ENCODE results near the gene WNK2.

The WNK2 gene

GRCh38 chr9:93161786-93162562 is 22.0 kb upstream of the WNK2 start:
- DNase-seq (ENCODE audit: low spot score), result no peak

- DNase-seq (ENCODE audit: low spot score), result no peak
Measured at GRCh38 chr9:93164085-93164484, 19.9 kb upstream of the WNK2 start.

DNA sequence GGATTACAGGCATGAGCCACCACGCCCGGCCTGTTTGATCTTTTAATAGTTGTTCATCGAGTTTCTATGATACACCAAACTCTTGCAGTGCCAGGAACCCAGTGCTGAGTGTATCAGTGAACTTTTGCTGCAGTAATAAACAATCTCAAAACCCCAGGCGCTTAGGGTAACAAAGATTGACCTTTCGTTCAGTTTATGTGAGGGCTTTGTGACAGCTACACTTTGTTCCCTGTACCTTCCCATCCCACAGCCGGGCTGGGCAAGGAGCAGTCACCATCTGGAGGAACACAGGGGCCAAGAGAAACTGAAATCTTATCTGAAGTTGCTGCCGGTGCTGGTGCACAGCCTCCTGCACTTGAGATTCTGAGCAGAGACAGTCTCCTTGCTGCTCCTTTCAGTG is 17.2 kb upstream of the WNK2 start:
- no peak for DNase-seq (ENCODE audit: low spot score)

DNA sequence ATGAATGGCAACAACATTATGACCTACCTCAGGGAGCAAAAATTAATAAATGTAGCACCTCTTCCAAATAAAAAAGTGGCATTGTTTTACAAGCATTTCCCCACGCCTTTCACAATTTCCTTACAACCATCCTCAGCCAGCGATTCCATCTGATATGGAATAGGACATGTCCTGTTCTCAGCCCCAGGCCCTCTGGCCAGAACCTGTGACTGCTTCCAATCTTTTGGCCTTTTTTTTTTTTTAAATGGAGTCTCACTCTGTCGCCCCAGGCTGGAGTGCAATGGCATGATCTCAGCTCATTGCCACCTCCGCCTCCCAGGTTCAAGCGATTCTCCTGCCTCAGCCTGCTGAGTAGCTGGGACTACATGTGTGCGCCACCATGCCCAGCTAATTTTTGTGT is 16.8 kb upstream of the WNK2 start:
- DNase-seq (ENCODE audit: low spot score), result no peak

DNA sequence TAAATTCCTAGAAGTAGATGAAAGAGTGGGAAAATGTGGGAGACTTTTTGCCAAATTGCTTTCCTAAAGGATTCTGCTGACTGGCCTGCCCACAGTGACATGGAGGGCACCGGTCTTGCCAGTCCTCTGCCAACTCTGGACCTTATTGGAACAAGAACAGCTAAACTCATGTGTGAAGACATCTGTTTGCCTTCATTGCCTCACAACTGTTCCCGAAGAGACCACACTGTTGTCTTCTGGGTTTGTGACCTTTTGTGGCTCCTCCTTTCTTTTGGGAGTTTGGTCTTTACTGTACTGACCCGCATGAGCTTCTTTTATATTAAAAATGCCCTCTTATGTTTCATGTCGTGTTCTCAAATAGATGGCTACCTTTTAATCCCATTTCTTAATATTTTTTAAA is 16.1 kb upstream of the WNK2 start:
- no peak for DNase-seq (ENCODE audit: low spot score)

GRCh38 chr9:93168581-93168980 is 15.4 kb upstream of the WNK2 start:
- no peak for DNase-seq (ENCODE audit: low spot score)

GRCh38 chr9:93169444-93169843 is 14.5 kb upstream of the WNK2 start:
- no peak for DNase-seq (ENCODE audit: low spot score)

DNA sequence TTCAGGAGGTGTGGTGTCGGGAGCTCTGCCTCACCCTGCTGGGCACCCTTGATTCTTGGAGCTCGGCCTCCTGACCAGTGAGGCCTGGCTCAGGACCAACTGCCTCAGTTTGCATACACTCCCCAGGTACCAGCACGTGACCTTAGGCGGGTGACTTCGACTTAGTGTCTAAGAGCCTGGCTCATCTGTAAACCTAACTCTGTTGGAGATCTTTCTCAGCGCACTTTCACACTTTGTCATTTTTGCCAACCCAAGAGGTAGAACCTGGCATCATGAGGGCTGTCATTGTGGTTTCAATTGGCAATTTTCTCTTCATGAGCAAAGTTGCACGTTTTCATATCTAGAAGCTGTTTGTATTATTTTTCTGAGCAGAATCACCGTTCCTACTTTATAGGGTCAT is 13.4 kb upstream of the WNK2 start:
- no peak for DNase-seq (ENCODE audit: low spot score)

GRCh38 chr9:93171261-93171990 is 12.5 kb upstream of the WNK2 start:
- DNase-seq (ENCODE audit: low spot score), result no peak

- no peak for DNase-seq (ENCODE audit: low spot score)
Measured at GRCh38 chr9:93172666-93173364, 11.1 kb upstream of the WNK2 start.

DNA sequence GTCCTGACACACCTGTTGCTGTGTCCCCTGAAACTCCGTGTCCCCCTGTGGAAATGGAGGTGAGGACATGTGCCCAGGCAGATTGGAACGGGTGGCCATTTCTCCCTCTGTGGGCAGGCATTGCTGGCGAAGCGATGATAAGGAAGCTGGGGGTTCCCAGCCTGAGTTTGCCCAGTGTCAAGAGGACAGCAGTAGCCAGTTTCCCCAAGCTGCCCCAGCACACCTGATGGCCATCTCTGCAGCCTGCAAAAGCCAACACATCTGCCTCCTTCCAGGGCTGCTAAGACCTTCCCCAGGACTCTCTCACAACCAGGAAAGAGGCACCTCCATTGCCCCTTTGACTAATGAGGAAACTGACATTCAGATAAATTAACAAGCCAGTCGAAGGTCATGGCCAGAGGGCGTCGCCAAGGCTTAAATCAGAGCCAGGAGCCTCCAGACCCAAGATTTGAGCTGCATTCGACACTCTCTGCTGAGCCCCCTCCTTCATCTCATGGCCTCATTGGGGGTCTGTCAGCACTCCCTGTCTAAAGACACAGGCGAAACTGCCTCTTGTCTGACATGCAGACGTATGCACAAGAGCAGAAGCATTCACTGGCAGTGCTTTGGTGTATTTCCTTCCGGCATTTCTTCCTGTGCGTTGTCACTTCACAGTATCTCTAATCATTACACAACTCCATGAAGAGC is 10.4 kb upstream of the WNK2 start:
- no peak for DNase-seq (ENCODE audit: low spot score)

DNA sequence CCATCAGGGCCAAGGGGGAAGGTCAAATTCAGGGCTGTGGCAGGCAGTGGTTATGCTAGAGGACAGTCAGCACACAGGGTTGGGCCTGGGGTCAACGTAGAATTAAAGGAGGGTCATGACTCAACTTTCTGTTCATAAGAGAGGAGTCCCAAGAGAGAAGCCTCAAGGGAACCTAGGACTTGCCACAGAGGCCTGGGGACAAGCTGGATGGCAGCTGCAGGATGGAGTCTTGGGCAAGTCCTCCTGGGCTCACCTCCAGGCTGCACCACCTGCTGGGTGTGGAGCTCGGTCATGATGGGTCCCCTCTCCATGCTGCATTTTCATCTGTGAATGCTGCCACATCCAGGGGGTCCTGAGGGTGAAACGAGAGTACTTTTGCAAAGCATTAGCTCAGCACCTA is 9.0 kb upstream of the WNK2 start:
- DNase-seq (ENCODE audit: low spot score), result no peak

- DNase-seq (ENCODE audit: low spot score), result no peak
Measured at GRCh38 chr9:93177676-93178075, 6.3 kb upstream of the WNK2 start.

GRCh38 chr9:93178851-93179786 is 4.8 kb upstream of the WNK2 start:
- DNase-seq (ENCODE audit: low spot score), result no peak

DNA sequence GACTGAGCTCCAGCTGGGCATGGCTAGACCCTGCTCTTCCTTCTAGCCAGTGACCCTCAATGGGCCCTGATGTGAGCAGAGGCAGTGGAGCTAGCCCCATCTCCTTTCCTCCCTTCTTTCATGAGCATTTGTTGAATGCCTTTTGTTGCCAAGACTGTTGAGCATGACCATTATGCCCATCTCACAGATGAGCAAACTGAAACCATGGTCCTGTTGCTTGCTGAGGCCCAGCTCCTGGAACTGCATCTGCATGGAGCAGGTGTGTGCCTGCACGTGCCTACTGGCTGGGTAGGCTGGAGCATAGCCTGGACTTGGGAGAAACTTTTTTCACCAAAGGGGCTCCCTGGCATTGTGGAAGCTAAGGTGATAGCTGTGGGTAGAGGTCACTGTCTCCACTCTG is 3.0 kb upstream of the WNK2 start:
- DNase-seq (ENCODE audit: low spot score), result no peak

DNA sequence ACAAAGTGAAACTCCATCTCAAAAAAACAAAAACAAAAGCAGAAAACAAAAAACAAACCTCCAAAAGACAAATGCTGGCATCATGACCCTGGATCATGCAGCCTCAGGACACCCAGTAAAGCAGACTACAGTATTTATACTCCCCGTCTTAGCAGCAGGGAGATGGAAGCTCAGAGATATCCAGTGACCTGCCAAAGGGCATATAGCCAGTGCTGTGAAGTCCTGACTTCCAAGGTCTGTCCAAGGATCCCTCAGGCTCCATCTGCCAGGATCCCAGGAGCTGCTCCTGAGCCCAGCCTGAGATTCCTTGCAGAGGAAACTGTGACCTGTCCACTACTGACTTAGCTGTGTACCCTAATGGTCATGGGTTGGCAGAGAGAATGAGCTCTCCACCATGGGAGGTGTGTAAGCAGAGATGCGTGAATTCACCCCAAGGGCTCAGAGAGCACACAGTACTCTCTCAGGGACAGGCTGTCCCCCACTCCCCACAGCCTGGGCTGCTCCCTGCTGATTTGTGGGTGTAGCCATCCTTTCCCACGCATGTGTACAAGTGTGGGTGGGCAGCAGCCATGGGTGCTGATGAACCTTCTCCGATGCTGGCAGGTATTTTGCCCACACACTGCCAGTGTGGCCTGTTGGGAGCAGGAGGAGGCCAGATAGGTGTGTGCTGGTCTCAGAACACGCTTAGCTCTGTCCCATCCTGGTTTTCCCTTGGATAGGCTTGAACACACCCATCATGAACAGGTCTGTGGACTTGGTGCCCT is 2.1 kb upstream of the WNK2 start:
- DNase-seq (ENCODE audit: low spot score), result no peak

GRCh38 chr9:93182572-93182971 is 1.4 kb upstream of the WNK2 start:
- no peak for DNase-seq (ENCODE audit: low spot score)

DNA sequence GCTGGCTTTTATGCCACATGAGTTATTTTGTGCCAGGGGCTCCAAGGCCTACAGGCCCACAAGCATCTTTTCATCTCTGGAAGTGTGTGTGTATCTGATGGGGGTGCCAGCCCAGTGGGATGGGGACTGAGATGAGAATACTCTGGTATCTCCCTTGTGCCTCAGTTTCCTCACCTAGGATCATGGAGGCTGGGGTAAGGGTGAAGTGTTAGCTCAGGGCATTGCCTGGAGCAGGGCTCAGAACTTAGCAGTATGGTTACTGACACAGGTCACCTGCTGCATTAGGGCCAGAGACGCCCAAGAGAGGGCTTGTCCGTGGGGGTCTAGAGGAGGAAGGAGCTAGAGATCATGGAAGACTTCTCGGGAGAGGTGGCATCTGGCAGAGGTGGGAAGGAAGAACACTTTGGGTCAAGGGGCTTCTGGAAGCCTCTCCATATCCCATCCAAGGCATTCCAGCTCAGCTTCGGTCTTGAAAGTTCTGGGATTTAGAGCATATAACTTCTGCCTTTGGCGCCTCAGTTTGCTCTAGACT is 742 bp upstream of the WNK2 start:
- no peak for DNase-seq (ENCODE audit: low spot score)

DNA sequence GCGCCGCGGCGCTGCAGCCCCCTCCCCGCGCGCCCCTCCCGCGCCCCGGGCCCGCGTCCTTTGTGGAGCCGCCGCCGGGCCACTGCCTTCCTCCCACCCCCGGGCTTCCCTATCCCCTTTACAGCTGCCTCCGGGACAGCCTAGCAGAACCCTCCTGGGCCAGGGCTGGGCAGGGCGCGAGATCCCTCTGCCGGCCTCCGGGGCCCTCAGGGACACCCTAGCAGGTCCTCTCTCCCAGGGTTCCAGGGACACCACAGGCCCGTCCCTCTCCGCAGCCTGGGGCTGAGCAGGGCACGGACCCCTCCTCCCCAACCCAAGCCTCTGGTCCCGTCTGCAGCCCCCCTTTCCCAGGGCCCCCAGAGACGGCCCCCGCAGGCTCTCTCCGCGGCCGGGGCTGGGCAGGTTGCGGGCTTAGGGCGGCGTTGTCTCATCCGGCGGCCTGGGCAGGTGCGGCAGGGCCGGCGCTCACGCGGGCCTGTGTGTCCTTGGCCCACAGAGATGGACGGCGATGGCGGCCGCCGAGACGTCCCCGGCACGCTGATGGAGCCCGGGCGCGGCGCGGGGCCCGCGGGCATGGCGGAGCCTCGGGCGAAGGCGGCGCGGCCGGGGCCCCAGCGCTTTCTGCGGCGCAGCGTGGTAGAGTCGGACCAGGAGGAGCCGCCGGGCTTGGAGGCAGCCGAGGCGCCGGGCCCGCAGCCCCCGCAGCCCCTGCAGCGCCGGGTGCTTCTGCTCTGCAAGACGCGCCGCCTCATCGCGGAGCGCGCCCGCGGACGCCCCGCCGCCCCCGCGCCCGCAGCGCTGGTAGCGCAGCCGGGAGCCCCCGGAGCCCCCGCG is 710 bp downstream of the WNK2 start:
- peak; percentile 59 for DNase-seq (ENCODE audit: low spot score)

Data from HuH-7 (cell line).